WTC11 (cell line): ENCODE data around the gene ST8SIA6. TPM values are rescaled to one million over a fixed set of nuclear protein-coding genes. Genes with fewer than 3 reads are reported as not detected.

Source experiments
- ATAC-seq: fragments of 200-7000 bp; cut with Tn5 transposase; 2 replicates; pipeline ENCODE4 v1.10.0; 2021; ENCODE audit warnings: mild to moderate bottlenecking, moderate library complexity
- CTCF ChIA-PET: fragments of 300-600 bp; sonication (Branson Sonifier 250); formaldehyde crosslinking; loops from one replicate; lab custom pipeline; 2021; ENCODE audit warnings: antibody characterized with exemption; lab: Charles Lee
- POLR2A ChIA-PET: fragments of 350-600 bp; sonication (Branson Sonifier 250); formaldehyde crosslinking; loops from one replicate; lab custom pipeline; 2021; ENCODE audit warnings: antibody characterized with exemption; lab: Charles Lee
- DNase-seq: peaks from one replicate; pipeline ENCODE4 v3.0.0; 2021; ENCODE audit warnings: low spot score
- H3K27ac Mint-ChIP-seq: 2 replicates; pipeline ENCODE4 v1.8.0; 2021; ENCODE audit warnings: mixed read lengths
- H3K27me3 Mint-ChIP-seq: 2 replicates; pipeline ENCODE4 v1.8.0; 2021; ENCODE audit warnings: low read depth, mild to moderate bottlenecking, moderate library complexity, mixed read lengths
- H3K36me3 Mint-ChIP-seq: 2 replicates; pipeline ENCODE4 v1.8.0; 2021; ENCODE audit warnings: mixed read lengths
- H3K4me1 Mint-ChIP-seq: 2 replicates; pipeline ENCODE4 v1.8.0; 2022; ENCODE audit warnings: mixed read lengths
- H3K4me3 Mint-ChIP-seq: 2 replicates; pipeline ENCODE4 v1.8.0; 2021; ENCODE audit warnings: mild to moderate bottlenecking, moderate library complexity, mixed read lengths
- H3K9me3 Mint-ChIP-seq: 2 replicates; pipeline ENCODE4 v1.8.0; 2021; ENCODE audit warnings: mixed read lengths
- FOXP1 ChIP-seq: sonication (generic); formaldehyde crosslinking; IDR thresholded peaks from 2 replicates; pipeline ENCODE4 v1.8.0; 2022; ENCODE audit warnings: missing genetic modification reagents, mild to moderate bottlenecking, moderate library complexity, borderline replicate concordance
- HMGA2 ChIP-seq: fragments of 250-450 bp; sonication (Bioruptor Pico); IDR thresholded peaks from 2 replicates; pipeline ENCODE4 v1.4.0; 2021; ENCODE audit warnings: mild to moderate bottlenecking, moderate library complexity
- IRF2 ChIP-seq: sonication (generic); formaldehyde crosslinking; IDR thresholded peaks from 2 replicates; pipeline ENCODE4 v1.8.0; 2022; ENCODE audit warnings: low read depth, missing genetic modification reagents, borderline replicate concordance
- MYBL2 ChIP-seq: sonication (generic); formaldehyde crosslinking; IDR thresholded peaks from 2 replicates; pipeline ENCODE4 v1.8.1; 2023; ENCODE audit warnings: mild to moderate bottlenecking, moderate library complexity, missing genetic modification reagents
- NFE2L1 ChIP-seq: sonication (generic); formaldehyde crosslinking; IDR thresholded peaks from 2 replicates; pipeline ENCODE4 v1.8.1; 2023; ENCODE audit warnings: missing genetic modification reagents
- NFYB ChIP-seq: sonication (generic); formaldehyde crosslinking; conservative IDR thresholded peaks from 2 replicates; pipeline ENCODE4 v1.8.0; 2022; ENCODE audit warnings: low read depth, missing genetic modification reagents
- NR2C2 ChIP-seq: sonication (generic); formaldehyde crosslinking; IDR thresholded peaks from 2 replicates; pipeline ENCODE4 v1.8.0; 2022; ENCODE audit warnings: mild to moderate bottlenecking, missing genetic modification reagents
- TCF7 ChIP-seq: sonication (generic); formaldehyde crosslinking; IDR thresholded peaks from 2 replicates; pipeline ENCODE4 v1.8.0; 2022; ENCODE audit warnings: mild to moderate bottlenecking, low read depth, missing genetic modification reagents, moderate library complexity
- ZNF219 ChIP-seq: sonication (generic); formaldehyde crosslinking; IDR thresholded peaks from 2 replicates; pipeline ENCODE4 v1.8.0; 2023; ENCODE audit warnings: missing genetic modification reagents, mild to moderate bottlenecking, borderline replicate concordance
- ZNF263 ChIP-seq: sonication (generic); formaldehyde crosslinking; IDR thresholded peaks from 2 replicates; pipeline ENCODE4 v1.8.1; 2022; ENCODE audit warnings: low read depth, mild to moderate bottlenecking, moderate library complexity, missing genetic modification reagents
- ZNF416 ChIP-seq: fragments of 250-450 bp; sonication (Bioruptor Pico); IDR thresholded peaks from 2 replicates; pipeline ENCODE4 v1.9.0; 2021; ENCODE audit warnings: mild to moderate bottlenecking, inconsistent platforms
- ZNF423 ChIP-seq: fragments of 250-450 bp; sonication (Bioruptor Pico); IDR thresholded peaks from 2 replicates; pipeline ENCODE4 v2.1.2; 2022; ENCODE audit warnings: mild to moderate bottlenecking, moderate library complexity
- total RNA-seq: library from RNA; stranded (reverse); gene quantifications from 3 replicates; pipeline ENCODE4 v1.2.3, GENCODE V29; 2021
- TF ChIP-seq, protein P1 (sequence below): fragments of 250-450 bp; sonication (Bioruptor Pico); IDR thresholded peaks from 2 replicates; pipeline ENCODE4 v1.9.0; 2021; ENCODE audit warnings: moderate library complexity, mild to moderate bottlenecking, inconsistent platforms, borderline replicate concordance
- TF ChIP-seq, protein P2 (sequence below): sonication (generic); formaldehyde crosslinking; IDR thresholded peaks from 2 replicates; pipeline ENCODE4 v1.8.0; 2023; ENCODE audit warnings: mild to moderate bottlenecking, missing genetic modification reagents
- TF ChIP-seq, protein P3 (sequence below): sonication (generic); formaldehyde crosslinking; IDR thresholded peaks from 2 replicates; pipeline ENCODE4 v1.8.1; 2022; ENCODE audit warnings: missing genetic modification reagents, borderline replicate concordance
- TF ChIP-seq, protein P4 (sequence below): sonication (generic); formaldehyde crosslinking; IDR thresholded peaks from 2 replicates; pipeline ENCODE4 v1.8.0; 2023; ENCODE audit warnings: missing genetic modification reagents, mild to moderate bottlenecking, borderline replicate concordance
- TF ChIP-seq, protein P5 (sequence below): sonication (generic); formaldehyde crosslinking; IDR thresholded peaks from 2 replicates; pipeline ENCODE4 v1.8.1; 2023; ENCODE audit warnings: mild to moderate bottlenecking, missing genetic modification reagents
- TF ChIP-seq, protein P6 (sequence below): fragments of 250-450 bp; sonication (Bioruptor Pico); IDR thresholded peaks from 2 replicates; pipeline ENCODE4 v2.1.2; 2022; ENCODE audit warnings: mild to moderate bottlenecking, moderate library complexity
- TF ChIP-seq, protein P7 (sequence below): sonication (generic); formaldehyde crosslinking; IDR thresholded peaks from 2 replicates; pipeline ENCODE4 v1.8.0; 2023; ENCODE audit warnings: missing genetic modification reagents

The ST8SIA6 gene
- total RNA-seq, 1 experiment from 2014 or later: 3.5 TPM

DNA sequence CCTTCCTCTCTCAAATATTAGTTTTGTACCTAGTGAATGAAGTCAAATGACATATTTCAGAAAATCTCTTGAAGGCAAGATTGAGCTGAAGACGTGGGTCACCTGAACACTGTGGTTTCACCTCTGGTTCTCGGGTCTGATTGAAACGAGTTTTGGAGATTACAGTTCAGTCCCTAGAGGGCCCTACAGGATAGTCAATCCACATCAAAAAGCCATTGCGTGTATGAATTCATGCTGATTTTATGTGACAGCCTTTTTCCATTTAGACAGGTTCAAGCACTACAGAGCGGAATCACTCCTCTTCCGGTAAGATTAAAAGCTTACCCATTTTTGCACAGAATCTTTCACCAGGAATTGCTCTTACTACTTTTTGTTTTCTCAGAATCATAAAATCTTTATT, 164.2 kb downstream of the ST8SIA6 start:
- no peaks in the 10 kb centered on the region for H3K27me3 Mint-ChIP-seq
- H3K27ac Mint-ChIP-seq: no peak overlapping the region
- DNase-seq: no peak
- no peaks in the 10 kb centered on the region for H3K36me3 Mint-ChIP-seq
- TF ChIP-seq, protein P1, sequence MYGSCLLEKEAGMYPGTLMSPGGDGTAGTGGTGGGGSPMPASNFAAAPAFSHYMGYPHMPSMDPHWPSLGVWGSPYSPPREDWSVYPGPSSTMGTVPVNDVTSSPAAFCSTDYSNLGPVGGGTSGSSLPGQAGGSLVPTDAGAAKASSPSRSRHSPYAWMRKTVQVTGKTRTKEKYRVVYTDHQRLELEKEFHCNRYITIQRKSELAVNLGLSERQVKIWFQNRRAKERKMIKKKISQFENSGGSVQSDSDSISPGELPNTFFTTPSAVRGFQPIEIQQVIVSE (CRISPR knock-in tag): no peak
- TF ChIP-seq, protein P2, sequence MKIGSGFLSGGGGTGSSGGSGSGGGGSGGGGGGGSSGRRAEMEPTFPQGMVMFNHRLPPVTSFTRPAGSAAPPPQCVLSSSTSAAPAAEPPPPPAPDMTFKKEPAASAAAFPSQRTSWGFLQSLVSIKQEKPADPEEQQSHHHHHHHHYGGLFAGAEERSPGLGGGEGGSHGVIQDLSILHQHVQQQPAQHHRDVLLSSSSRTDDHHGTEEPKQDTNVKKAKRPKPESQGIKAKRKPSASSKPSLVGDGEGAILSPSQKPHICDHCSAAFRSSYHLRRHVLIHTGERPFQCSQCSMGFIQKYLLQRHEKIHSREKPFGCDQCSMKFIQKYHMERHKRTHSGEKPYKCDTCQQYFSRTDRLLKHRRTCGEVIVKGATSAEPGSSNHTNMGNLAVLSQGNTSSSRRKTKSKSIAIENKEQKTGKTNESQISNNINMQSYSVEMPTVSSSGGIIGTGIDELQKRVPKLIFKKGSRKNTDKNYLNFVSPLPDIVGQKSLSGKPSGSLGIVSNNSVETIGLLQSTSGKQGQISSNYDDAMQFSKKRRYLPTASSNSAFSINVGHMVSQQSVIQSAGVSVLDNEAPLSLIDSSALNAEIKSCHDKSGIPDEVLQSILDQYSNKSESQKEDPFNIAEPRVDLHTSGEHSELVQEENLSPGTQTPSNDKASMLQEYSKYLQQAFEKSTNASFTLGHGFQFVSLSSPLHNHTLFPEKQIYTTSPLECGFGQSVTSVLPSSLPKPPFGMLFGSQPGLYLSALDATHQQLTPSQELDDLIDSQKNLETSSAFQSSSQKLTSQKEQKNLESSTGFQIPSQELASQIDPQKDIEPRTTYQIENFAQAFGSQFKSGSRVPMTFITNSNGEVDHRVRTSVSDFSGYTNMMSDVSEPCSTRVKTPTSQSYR (CRISPR knock-in tag): no peak
- TF ChIP-seq NFE2L1 (CRISPR knock-in tag) (no peak), ZNF423 (CRISPR knock-in tag) (no peak), ZNF219 (CRISPR knock-in tag) (no peak), TCF7 (CRISPR knock-in tag) (no peak), MYBL2 (CRISPR knock-in tag) (no peak), ZNF416 (CRISPR knock-in tag) (no peak), ZNF263 (CRISPR knock-in tag) (no peak), FOXP1 (CRISPR knock-in tag) (no peak), NR2C2 (no peak), NFYB (CRISPR knock-in tag) (no peak), HMGA2 (CRISPR knock-in tag) (no peak), IRF2 (CRISPR knock-in tag) (no peak)
- TF ChIP-seq, protein P3, sequence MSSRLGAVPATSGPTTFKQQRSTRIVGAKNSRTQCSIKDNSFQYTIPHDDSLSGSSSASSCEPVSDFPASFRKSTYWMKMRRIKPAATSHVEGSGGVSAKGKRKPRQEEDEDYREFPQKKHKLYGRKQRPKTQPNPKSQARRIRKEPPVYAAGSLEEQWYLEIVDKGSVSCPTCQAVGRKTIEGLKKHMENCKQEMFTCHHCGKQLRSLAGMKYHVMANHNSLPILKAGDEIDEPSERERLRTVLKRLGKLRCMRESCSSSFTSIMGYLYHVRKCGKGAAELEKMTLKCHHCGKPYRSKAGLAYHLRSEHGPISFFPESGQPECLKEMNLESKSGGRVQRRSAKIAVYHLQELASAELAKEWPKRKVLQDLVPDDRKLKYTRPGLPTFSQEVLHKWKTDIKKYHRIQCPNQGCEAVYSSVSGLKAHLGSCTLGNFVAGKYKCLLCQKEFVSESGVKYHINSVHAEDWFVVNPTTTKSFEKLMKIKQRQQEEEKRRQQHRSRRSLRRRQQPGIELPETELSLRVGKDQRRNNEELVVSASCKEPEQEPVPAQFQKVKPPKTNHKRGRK (CRISPR knock-in tag): no peak
- TF ChIP-seq, protein P4, sequence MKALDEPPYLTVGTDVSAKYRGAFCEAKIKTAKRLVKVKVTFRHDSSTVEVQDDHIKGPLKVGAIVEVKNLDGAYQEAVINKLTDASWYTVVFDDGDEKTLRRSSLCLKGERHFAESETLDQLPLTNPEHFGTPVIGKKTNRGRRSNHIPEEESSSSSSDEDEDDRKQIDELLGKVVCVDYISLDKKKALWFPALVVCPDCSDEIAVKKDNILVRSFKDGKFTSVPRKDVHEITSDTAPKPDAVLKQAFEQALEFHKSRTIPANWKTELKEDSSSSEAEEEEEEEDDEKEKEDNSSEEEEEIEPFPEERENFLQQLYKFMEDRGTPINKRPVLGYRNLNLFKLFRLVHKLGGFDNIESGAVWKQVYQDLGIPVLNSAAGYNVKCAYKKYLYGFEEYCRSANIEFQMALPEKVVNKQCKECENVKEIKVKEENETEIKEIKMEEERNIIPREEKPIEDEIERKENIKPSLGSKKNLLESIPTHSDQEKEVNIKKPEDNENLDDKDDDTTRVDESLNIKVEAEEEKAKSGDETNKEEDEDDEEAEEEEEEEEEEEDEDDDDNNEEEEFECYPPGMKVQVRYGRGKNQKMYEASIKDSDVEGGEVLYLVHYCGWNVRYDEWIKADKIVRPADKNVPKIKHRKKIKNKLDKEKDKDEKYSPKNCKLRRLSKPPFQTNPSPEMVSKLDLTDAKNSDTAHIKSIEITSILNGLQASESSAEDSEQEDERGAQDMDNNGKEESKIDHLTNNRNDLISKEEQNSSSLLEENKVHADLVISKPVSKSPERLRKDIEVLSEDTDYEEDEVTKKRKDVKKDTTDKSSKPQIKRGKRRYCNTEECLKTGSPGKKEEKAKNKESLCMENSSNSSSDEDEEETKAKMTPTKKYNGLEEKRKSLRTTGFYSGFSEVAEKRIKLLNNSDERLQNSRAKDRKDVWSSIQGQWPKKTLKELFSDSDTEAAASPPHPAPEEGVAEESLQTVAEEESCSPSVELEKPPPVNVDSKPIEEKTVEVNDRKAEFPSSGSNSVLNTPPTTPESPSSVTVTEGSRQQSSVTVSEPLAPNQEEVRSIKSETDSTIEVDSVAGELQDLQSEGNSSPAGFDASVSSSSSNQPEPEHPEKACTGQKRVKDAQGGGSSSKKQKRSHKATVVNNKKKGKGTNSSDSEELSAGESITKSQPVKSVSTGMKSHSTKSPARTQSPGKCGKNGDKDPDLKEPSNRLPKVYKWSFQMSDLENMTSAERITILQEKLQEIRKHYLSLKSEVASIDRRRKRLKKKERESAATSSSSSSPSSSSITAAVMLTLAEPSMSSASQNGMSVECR (CRISPR knock-in tag): no peak
- TF ChIP-seq, protein P5, sequence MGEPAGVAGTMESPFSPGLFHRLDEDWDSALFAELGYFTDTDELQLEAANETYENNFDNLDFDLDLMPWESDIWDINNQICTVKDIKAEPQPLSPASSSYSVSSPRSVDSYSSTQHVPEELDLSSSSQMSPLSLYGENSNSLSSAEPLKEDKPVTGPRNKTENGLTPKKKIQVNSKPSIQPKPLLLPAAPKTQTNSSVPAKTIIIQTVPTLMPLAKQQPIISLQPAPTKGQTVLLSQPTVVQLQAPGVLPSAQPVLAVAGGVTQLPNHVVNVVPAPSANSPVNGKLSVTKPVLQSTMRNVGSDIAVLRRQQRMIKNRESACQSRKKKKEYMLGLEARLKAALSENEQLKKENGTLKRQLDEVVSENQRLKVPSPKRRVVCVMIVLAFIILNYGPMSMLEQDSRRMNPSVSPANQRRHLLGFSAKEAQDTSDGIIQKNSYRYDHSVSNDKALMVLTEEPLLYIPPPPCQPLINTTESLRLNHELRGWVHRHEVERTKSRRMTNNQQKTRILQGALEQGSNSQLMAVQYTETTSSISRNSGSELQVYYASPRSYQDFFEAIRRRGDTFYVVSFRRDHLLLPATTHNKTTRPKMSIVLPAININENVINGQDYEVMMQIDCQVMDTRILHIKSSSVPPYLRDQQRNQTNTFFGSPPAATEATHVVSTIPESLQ: no peak
- TF ChIP-seq, protein P6, sequence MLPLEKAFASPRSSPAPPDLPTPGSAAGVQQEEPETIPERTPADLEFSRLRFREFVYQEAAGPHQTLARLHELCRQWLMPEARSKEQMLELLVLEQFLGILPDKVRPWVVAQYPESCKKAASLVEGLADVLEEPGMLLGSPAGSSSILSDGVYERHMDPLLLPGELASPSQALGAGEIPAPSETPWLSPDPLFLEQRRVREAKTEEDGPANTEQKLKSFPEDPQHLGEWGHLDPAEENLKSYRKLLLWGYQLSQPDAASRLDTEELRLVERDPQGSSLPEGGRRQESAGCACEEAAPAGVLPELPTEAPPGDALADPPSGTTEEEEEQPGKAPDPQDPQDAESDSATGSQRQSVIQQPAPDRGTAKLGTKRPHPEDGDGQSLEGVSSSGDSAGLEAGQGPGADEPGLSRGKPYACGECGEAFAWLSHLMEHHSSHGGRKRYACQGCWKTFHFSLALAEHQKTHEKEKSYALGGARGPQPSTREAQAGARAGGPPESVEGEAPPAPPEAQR (CRISPR knock-in tag): no peak
- TF ChIP-seq, protein P7, sequence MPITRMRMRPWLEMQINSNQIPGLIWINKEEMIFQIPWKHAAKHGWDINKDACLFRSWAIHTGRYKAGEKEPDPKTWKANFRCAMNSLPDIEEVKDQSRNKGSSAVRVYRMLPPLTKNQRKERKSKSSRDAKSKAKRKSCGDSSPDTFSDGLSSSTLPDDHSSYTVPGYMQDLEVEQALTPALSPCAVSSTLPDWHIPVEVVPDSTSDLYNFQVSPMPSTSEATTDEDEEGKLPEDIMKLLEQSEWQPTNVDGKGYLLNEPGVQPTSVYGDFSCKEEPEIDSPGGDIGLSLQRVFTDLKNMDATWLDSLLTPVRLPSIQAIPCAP (CRISPR knock-in tag): no peak
- H3K4me1 Mint-ChIP-seq: peaks cover 7% of the 10 kb centered on the region; the same call in 1 of the 2 replicates
- H3K9me3 Mint-ChIP-seq: peaks cover 10% of the 10 kb centered on the region
- peak; percentile 59; the same call in 1 of the 2 replicates for ATAC-seq
- ChIA-PET POLR2A (no interaction called here), CTCF (interaction anchor here (1.9 kb wide), 1 partner anchor 86 kb away, joined by 6 read pairs; no protein-coding TSS in a partner anchor)
- no peak overlapping the region for H3K4me3 Mint-ChIP-seq
